ENCODE results near the gene LYRM4.

The LYRM4 gene

DNA sequence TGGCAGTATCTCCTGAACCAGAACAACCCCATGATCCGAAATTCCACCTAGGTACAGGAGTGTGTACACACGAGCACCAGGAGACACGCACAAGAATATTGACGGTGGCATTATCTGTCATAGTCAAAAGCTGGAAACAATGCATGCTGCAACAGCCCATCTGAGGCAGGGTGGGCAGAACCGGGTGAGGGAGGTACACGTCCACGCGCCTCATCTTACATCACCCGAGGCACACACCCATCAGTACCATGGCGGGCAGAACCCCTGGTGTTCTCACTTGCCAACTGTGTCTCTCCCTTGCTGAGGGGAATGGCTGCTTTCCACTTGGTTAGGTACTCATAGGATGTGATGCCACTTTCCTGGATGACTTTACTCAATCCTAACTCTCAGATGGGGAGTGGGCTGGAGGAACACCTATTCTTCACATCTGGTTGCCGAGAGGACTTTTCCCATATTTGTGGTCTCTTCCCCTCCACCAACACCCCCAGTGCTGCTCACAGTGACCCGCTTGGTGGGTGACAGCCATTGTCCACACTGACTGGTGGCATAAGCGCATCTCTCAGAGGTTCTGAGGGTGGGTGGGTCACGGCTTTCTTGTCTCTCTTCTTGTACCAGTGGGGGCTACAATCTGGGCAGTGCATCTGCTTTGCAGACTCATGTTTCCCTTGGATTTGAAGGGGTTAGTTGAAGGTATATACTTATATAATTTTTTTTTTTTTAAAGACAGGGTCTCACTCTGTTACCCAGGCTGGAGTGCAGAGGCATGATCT is 162.1 kb downstream of the LYRM4 start:
- DNase-seq (ENCODE audit: low spot score): no peak

DNA sequence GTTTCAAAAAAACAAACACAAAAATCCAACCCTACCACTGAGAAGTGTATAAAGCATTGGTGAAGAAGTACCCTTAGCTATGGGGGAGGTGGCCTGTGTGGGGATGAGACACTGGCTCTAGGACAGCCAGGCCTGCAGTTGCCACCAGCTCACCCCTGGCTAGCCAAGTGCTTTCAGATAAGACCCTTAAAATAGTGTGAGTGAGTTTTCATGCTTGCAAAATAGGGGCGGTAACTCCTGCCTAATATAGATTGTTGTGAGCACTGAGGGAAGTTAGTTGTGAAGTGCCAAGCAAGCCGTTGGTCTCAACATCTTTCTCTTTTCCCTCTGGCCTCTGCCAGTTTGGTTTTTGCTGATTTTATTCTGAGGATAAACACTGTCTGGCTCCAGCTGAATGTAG is 164.3 kb downstream of the LYRM4 start:
- no peak for DNase-seq (ENCODE audit: low spot score)

DNA sequence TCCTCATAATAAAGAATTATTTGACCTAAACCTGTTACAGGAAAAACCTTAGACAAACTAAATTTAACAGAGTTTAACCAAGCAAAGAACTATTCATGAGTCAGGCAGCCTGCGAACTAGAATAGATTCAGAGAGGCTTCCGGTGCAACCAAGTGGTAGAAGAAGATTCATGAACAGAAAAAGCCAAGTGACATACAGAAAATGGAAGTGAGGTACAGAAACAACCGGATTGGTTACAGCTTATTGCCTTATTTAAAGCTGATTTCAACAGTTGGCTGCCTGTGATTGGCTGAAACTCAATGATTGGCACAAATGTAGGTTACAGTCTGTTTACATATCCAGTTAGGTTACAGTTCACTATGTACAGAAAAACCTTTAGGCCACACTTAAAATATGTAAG is 165.5 kb downstream of the LYRM4 start:
- DNase-seq (ENCODE audit: low spot score): no peak

DNA sequence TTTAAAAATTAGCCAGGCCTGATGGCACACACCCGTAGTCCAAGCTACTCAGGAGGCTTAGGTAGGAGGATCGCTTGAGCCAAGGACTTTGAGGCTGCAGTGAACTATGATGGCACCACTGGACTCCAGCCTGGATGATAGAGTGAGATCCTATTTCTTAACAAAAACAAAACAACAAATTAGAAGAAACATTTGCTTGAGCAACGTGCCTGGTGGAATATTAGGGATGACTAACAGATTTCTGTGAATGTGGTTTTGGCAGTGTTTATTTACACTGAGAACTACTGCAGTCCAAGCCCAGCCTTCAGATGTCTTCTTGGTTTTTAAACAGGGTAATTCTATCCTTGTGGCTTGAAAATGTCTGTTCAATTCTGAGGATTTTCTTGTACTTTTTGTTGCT is 166.4 kb downstream of the LYRM4 start:
- DNase-seq (ENCODE audit: low spot score): no peak

DNA sequence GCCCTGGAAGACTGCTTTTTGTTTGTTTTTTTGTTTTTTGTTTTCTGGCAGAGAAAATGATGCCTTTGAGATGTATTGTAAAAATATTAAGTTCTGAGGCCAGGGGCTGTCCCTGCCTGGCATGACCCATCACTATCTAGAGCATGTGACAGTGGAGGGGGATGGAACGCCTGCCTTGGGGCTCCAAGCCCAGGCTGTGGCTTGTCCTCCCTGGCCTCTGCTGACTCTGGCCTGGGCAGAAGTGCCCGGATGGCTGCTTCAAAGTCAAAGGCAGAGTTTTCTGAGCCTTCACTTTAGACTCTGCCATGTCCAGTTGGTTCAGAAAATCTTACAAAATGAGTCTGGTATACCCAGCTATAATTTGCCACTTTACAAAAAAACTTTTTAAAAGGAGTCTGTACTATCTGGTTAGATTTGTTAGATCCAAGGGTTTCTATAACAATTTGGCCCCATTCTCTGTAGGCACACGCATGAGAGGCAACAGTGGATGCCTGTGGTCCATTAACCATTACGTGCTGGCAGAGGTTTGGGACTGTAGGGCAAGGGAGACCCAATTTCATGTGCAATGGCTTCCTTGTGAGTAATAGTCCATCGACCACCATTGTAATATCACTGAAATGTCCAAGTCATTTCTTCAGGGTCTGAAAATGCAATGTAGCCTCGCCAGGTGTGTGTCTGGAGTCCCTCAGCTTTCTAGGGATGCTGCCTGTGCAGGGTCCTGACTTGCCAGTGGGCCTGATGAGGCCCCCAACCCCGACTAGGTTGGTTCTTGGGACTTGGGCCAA is 167.3 kb downstream of the LYRM4 start:
- DNase-seq (ENCODE audit: low spot score): no peak

DNA sequence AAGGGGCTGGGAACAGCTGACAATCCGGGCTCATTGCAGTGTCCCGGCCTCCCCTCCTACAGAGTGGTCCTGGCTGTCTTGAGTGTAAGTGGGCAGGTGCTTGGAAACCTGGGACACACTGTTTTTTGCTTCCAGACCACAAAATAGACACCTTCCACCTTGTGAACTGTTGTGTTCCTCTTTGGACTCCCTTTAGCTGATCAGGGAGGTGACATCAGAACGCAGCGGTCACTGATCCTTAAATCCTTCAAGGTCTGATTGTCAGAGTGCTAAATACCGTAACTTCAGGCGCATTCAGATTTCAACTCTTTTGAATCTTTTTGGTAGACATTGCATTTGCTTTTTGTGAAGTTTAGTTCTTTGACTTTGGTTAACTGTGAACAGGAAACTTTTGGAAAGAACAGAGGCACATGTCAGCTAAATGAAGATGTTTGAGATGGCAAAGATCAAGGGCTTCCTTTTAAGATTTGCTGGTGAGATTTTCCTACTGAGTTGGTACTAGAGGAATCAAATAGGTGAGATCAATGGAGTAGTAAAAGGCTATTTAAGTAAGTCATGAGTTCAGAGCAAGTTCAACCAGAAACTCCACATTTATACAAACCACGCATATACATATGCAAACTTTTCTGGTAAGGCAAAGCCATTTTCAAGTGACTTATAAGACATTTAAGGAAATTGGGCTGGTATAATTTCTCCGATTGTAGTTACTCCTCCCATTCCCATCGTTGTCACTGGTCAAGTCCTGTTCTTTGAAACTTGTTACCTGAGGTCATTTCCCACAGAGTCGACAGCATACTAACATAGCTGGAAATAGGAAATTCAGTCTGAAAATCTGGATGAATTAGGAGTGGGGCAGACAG is 169.3 kb downstream of the LYRM4 start:
- DNase-seq (ENCODE audit: low spot score): no peak

DNA sequence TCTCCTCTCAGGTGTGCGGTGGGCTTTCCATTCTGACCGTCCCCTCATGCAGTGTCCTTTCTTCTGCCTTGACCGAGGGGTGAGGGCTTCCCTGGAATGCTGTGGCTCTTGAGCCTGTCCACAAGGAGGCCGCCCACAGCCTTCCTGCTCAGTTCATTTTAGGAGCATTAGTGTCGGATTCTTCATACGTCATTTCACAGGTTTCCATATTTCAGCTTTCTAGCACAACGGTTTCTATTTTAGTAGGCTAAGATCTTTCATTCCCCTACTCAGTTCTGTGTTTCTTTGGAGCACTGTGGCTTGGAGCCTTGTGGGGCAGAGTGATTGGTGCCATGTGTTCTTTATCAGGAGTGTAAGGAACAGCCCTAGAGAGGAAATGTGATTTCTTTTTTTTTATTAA is 170.1 kb downstream of the LYRM4 start:
- no peak for DNase-seq (ENCODE audit: low spot score)

DNA sequence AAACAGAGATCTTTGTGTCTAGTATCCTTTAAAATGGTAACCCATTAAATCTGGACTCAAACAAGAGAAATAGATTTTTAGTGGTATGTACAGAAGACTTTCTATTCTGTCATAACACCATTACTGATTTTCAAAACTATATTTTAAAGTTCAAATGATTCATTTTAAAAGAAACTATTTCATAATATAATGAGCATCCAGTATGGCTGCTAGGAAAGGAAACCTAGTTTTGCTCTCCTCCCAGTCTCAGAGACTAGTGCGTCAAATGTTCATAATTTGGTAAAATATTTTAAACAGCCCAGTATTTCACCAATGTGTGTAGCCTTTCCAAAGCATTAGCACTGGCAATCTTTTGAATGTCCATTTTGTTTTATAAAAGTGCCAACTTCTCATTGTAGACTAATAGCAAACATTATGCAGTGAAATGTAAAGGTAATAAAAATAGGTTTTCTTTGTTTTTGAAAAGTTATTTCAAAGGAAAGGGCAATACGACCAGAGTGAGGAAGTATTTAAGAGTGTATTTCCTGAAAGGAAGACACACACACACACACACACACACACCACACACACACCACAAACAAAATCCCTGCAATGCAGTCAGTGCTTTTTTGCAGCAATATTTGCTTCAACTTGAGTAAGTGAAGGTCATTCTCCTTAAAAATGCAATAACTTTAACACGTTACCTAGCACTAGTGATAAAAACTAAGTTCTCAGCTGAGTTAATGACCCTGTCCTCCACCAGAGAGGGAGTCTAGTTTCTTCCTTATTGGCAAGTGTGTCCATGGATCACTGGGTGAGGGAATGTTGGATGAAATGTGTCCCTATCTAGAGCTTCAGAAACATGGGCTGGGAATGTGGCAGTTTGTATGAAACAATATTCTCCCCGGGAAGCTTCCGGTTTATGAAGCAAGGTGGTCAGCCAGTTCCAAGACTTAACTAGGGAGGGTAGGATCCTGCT is 171.0 kb downstream of the LYRM4 start:
- DNase-seq (ENCODE audit: low spot score): no peak

DNA sequence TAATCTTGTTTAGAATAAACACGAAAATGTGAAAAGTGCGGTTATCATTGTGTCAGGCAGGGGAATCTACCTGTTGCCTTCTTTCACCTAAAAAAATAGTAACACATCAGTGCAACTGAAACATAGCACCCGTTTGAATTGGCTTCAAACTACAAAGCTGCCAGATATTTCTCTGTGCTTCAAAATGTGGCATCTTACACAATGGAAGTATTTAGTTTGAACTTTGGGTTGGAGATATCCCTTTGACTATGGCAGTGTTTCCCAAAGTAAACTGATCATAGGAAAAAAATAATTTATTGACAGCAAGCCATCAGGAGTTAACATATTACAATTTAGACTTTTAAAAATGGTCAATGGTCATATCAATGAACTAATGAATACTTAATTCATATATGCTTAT is 172.0 kb downstream of the LYRM4 start:
- DNase-seq (ENCODE audit: low spot score): no peak

DNA sequence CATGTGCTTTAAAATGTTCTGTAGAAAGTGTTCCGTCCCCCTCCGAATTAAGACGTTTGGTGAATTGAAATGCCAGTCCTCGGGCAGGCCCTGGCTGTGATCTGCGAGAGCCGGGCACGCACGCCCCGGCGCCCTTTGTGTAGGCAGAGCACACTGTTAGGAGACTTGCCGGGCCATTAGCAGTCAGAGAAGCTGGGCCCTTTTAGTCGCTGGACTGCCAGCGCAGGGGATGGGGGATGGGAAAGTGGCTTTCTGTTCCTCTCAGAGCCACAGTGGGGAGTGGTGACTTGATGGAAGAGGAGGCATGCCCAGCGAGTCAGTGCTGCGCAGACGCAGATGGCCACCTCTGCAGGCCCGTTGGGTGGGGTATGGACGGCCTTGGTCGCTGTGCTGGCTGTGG is 173.4 kb downstream of the LYRM4 start:
- peak; percentile 2 for DNase-seq (ENCODE audit: low spot score)

DNA sequence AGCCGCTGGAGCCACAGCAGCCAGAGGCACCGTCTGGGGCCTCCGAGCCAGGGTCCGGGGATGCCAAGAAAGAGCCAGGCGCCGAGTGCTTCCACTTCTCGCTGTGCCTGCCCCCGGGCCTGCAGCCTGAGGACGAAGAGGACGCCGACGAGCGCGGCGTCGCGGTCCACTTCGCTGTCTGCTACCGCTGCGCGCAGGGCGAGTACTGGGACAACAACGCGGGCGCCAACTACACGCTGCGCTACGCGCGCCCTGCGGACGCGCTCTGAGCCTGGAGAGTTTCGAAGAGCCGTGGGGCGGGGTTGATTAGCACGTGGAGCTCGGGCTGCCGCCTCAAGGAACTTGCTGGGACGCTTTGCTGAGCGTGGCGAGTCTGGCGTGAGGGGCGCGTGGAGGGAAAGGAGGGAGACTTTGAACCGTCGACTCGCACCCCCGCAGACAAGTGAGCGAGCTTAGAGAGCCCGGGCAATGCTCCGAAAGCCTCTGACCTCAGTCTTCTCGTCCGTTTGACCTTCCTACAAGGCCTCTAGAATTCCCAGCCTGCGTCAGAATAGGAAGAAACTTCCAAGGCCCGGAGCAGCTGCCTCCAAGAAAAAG is 174.4 kb downstream of the LYRM4 start:
- no peak for DNase-seq (ENCODE audit: low spot score)

DNA sequence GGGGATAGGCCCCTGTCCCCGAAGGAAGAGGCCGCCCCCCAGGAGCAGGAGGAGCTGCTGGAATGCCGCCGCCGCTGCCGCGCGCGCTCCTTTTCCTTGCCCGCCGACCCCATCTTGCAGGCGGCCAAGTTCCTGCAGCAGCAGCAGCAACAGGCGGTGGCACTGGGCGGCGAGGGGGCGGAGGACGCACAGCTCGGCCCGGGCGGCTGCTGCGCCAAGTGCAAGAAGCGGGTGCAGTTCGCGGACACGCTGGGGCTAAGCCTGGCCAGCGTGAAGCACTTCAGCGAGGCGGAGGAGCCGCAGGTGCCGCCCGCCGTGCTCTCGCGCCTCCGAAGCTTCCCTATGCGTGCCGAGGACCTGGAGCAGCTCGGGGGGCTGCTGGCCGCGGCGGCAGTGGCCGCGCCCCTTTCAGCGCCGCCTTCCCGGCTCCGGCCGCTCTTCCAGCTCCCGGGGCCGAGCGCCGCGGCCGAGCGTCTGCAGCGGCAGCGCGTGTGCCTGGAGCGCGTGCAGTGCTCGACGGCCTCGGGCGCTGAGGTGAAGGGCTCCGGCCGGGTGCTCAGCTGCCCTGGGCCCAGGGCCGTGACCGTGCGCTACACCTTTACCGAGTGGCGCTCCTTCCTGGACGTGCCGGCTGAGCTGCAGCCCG is 175.0 kb downstream of the LYRM4 start:
- DNase-seq (ENCODE audit: low spot score): no peak

DNA sequence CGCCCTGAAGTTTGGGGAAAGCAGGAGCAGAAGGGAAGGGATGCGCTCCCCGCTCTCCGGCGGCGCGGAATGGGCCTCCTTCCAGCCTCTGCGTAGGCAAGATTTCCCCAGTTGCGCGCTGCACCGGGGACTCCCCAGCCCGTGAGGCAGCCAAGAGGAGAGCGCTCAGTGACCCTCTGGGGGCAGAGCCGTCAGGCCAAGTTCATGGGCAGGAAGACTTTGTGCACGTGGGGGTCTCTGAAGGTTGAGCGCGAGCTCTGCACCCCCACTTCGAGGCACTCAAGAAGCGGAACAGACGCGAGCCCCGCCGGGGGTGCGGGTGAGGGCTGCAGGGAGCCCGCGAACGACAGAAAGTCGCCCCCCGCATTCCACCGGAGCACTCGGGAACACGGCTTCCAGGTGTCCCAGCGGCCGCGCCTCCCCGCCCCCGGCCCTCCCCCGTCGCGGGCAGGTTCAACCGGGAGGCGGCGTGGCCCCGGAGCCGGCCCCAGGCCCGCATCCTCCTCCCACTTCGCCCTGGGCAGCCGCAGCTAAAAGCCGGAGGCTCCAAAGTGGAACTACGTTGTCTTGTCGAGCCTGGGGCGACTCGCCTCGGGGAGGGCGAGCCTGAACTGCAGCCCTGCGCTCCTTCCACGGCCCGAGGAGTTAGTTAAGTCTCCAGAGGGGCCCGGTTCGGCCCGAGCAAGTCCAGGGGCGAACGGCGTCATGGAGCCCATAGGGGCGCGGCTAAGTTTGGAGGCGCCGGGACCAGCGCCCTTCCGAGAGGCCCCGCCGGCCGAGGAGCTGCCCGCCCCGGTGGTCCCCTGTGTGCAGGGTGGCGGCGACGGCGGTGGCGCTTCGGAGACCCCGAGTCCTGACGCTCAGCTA is 175.7 kb downstream of the LYRM4 start, which contains the start of gene PPP1R3G:
Gene PPP1R3G, plus strand, starts transcription at position 561 of the 867 bp plus-strand sequence. Its CDS starts 145 bp downstream, at position 706.
- no peak for DNase-seq (ENCODE audit: low spot score)

DNA sequence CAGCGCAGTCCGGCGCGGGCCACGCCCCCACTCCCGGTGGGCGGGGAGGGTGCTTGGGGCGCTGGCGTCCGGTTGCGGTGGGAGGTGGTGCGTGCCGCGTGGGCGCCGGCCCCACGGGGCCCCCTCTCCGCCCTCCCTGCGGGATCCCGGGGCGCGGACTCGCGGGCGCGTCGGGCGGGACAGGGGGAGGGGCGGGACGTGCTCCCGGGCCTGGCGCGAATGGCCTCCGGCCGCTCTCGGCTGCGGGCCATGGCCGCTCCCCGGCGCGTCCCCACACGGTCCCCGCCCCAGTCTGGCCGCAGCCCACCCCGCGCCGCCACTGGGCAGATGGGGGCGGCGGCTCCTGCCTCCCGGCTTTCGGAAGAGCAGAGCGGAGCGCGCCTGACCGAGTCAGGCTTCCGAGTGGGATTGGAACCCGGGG is 176.4 kb downstream of the LYRM4 start:
- DNase-seq (ENCODE audit: low spot score): no peak

DNA sequence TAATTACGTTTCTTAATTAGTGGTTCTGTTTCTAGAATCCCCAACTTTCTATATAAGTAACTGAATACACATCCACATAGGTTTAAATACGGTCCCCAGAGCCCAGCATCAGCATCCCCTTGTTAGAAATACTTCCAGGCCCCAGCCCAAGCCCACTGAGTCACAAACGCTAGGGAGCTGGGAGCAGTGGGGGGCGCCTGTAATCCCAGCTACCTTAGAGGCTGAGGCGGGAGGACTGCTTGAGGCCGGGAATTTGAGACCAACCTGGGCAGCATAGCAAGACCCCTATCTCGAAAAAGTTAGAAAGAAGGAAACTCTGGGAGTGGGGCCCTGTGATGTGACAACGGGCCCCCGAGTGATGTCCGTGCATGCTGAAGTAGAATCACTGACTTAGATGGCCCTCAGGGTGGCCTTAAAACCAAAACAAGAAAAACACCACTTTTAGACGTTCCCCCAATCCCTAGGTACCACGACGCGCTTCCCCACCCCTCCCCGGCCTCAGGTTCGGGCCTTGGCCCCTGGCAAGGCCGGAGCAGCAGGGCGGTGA is 176.9 kb downstream of the LYRM4 start:
- DNase-seq (ENCODE audit: low spot score): no peak

DNA sequence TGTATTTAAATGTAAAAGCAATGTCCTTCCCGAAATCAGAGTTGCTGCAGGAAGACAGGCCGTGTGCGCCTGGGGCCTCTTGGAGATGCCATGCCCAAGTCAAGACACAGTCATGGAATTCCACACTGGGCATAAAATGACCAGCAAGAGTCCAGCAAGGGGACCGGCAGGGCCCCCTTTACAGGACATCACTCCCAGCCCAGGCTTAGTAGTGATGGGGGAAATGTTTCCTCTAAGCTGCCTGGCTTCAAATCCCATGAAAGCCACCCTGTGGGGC is 177.5 kb downstream of the LYRM4 start:
- no peak for DNase-seq (ENCODE audit: low spot score)

DNA sequence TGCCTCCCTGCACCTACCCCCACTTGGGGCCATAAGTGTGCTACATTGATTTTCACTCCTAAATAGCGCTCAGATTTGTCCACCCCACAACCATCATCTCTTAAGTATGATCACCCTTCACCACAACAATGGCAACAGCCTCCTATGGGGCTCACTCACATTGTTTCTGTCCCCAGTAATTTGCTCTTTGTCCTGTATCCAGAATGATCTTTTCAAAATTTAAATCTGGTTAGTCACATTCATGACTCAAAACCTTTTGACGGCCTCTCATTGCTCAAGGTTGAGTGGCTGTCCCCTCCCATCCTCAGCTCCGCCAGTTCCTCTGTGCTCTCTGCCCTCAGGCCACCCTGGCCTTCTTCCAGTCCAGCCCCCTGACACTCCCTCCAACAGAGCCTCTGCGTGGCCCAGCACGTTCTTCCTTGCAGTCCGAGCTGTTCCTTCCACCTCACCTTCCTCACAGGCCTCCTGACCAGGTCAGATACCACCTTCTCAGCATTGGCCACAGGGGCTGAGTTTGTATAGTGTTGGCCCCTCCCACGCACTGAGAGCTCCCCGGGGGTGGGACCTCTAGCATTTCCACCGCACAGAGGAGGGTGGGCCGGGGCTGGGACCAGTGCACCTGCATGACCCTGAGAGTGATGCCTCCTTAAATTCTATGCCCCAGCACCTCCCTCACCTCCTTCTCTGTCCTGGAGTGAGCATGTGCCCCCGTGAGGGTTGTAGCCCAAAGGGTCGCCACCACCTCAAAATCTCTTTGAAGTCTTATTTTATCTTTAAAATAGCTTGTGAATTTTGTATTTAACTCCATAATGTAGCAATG is 178.1 kb downstream of the LYRM4 start:
- DNase-seq (ENCODE audit: low spot score): no peak

DNA sequence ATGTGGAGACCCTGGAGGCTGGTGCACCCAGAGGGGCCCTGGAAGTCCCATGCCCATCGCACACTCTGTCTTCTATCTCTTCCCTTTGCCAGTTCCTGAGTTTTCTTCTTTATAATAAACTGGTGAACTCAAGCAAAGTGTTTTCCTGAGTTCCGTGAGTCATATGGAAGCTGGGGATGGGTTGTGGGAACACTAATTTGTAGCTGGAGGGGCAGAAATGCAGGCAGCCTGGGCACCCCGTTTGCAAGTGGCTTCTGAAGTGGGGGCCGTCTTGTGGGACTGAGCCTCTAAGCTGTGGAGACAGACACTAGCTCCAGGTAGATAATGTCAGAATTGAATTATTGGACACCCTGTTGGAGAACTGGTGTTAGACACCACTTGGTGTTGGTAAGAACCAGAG is 178.8 kb downstream of the LYRM4 start:
- DNase-seq (ENCODE audit: low spot score): no peak

All from CD4-positive, alpha-beta T cell treated with Interleukin-15 for 4 hours (primary cell).